Osteoblast (primary cell): Measurements from ENCODE around the gene PPM1L. TPM values are rescaled to one million over a fixed set of nuclear protein-coding genes. Genes with fewer than 3 reads are reported as not detected.

ENCODE experiments used
- DNase-seq: peaks from one replicate; pipeline ENCODE4 v3.0.0; 2011; ENCODE audit warnings: low spot score, mixed read lengths; ENCODE audit not compliant: insufficient read length; ENCODE audit errors: missing footprints
- H2AFZ ChIP-seq: 2 replicates; pipeline ENCODE4 v1.6.0; 2011; ENCODE audit warnings: mild to moderate bottlenecking, low read length
- H3K27ac ChIP-seq: 2 replicates; pipeline ENCODE4 v1.5.1; 2011; ENCODE audit warnings: mild to moderate bottlenecking, low read depth, low read length, moderate library complexity
- H3K27me3 ChIP-seq: 2 replicates; pipeline ENCODE4 v1.6.0; 2012; ENCODE audit warnings: mild to moderate bottlenecking, control low read depth, inconsistent platforms, low read length, moderate library complexity; ENCODE audit not compliant: insufficient read depth
- H3K36me3 ChIP-seq: 2 replicates; pipeline ENCODE4 v1.5.1; 2011; ENCODE audit warnings: mild to moderate bottlenecking, low read length, control low read depth, moderate library complexity; ENCODE audit not compliant: insufficient read depth
- H3K4me1 ChIP-seq: 2 replicates; pipeline ENCODE4 v1.5.1; 2011; ENCODE audit warnings: mild to moderate bottlenecking, low read length, control low read depth, moderate library complexity; ENCODE audit not compliant: insufficient read depth
- H3K4me2 ChIP-seq: 2 replicates; pipeline ENCODE4 v1.6.0; 2011; ENCODE audit warnings: mild to moderate bottlenecking, low read length; ENCODE audit not compliant: insufficient read depth
- H3K4me3 ChIP-seq: fragments of 200-600 bp; sonication (generic); 3 replicates; pipeline ENCODE4 v1.5.1; 2012; ENCODE audit warnings: mild to moderate bottlenecking, low read length, inconsistent platforms; ENCODE audit not compliant: insufficient read depth
- H3K79me2 ChIP-seq: 2 replicates; pipeline ENCODE4 v1.6.0; 2012; ENCODE audit warnings: mild to moderate bottlenecking, low read length, control low read depth, inconsistent platforms; ENCODE audit not compliant: insufficient read depth
- H3K9me3 ChIP-seq: 2 replicates; pipeline ENCODE4 v1.5.1; 2011; ENCODE audit warnings: low read depth, low read length, control low read depth
- H4K20me1 ChIP-seq: 2 replicates; pipeline ENCODE4 v1.6.0; 2012; ENCODE audit warnings: mild to moderate bottlenecking, low read length, control low read depth; ENCODE audit not compliant: insufficient read depth
- CTCF ChIP-seq: IDR thresholded peaks from 2 replicates; pipeline ENCODE4 v1.5.1; 2011; ENCODE audit warnings: mild to moderate bottlenecking, low read depth, low read length, moderate library complexity; ENCODE audit errors: extremely low read depth
- total RNA-seq: library from RNA; depleted of rRNA; stranded (reverse); fragments of >200 nt; gene quantifications from 2 replicates; pipeline ENCODE4 v1.2.3, GENCODE V29; 2012

The PPM1L gene
- total RNA-seq, 1 donor: 4.3 TPM

- Histone ChIP-seq H4K20me1 (no peaks in the 10 kb centered on the region), H2AFZ (no peak overlapping the region), H3K4me1 (no peaks in the 10 kb centered on the region), H3K27ac (no peak overlapping the region), H3K9me3 (no peaks in the 10 kb centered on the region), H3K4me3 (no peak overlapping the region), H3K4me2 (no peak overlapping the region), H3K36me3 (no peaks in the 10 kb centered on the region), H3K27me3 (no peaks in the 10 kb centered on the region), H3K79me2 (no peaks in the 10 kb centered on the region)
- no peak for TF ChIP-seq CTCF
- DNase-seq: no peak
Observed at GRCh38 chr3:160857476-160858119, 101.6 kb downstream of the PPM1L start.

GRCh38 chr3:160860346-160860745, 104.3 kb downstream of the PPM1L start:
- DNase-seq: no peak
- Histone ChIP-seq H3K79me2 (no peaks in the 10 kb centered on the region), H3K4me2 (no peak overlapping the region), H3K27me3 (no peaks in the 10 kb centered on the region), H3K4me3 (no peak overlapping the region), H3K27ac (no peak overlapping the region), H2AFZ (no peak overlapping the region), H4K20me1 (no peaks in the 10 kb centered on the region), H3K9me3 (no peaks in the 10 kb centered on the region), H3K36me3 (no peaks in the 10 kb centered on the region), H3K4me1 (no peaks in the 10 kb centered on the region)
- no peak for TF ChIP-seq CTCF

GRCh38 chr3:160869825-160870224, 113.8 kb downstream of the PPM1L start:
- no peak for DNase-seq
- H2AFZ ChIP-seq: no peak overlapping the region
- H3K27ac ChIP-seq: no peak overlapping the region
- H3K27me3 ChIP-seq: no peaks in the 10 kb centered on the region
- H3K4me3 ChIP-seq: no peak overlapping the region
- H3K4me2 ChIP-seq: no peak overlapping the region
- no peaks in the 10 kb centered on the region for H3K36me3 ChIP-seq
- no peak for TF ChIP-seq CTCF
- H3K79me2 ChIP-seq: no peaks in the 10 kb centered on the region
- no peaks in the 10 kb centered on the region for H3K4me1 ChIP-seq
- no peaks in the 10 kb centered on the region for H4K20me1 ChIP-seq
- H3K9me3 ChIP-seq: no peaks in the 10 kb centered on the region

GRCh38 chr3:160870327-160870726, 114.3 kb downstream of the PPM1L start:
- no peaks in the 10 kb centered on the region for H4K20me1 ChIP-seq
- no peaks in the 10 kb centered on the region for H3K4me1 ChIP-seq
- no peak for TF ChIP-seq CTCF
- no peak overlapping the region for H3K4me3 ChIP-seq
- H2AFZ ChIP-seq: no peak overlapping the region
- DNase-seq: no peak
- no peak overlapping the region for H3K4me2 ChIP-seq
- H3K79me2 ChIP-seq: no peaks in the 10 kb centered on the region
- H3K27ac ChIP-seq: no peak overlapping the region
- no peaks in the 10 kb centered on the region for H3K36me3 ChIP-seq
- H3K9me3 ChIP-seq: no peaks in the 10 kb centered on the region
- H3K27me3 ChIP-seq: no peaks in the 10 kb centered on the region
